Testis (tissue), 2 donors: ENCODE results near the gene CAPN12.

Experiments used
- CTCF ChIP-seq, 3 experiments: fragments of 450-650 bp in 2 of 3; fragments of 200-600 bp in 1 of 3; sonication (generic) in 1 of 3; IDR thresholded peaks; one replicate each; pipeline ENCODE4 v1.5.1; 2016 to 2019; ENCODE audit warnings: antibody characterized with exemption in 3 of 3, mild to moderate bottlenecking in 2 of 3, moderate library complexity in 1 of 3
- POLR2A ChIP-seq: fragments of 450-650 bp; IDR thresholded peaks from one replicate; pipeline ENCODE4 v1.6.1; 2017; ENCODE audit warnings: antibody characterized with exemption, mild to moderate bottlenecking, moderate library complexity

GRCh38 chr19:38704488-38705026 is 39.7 kb downstream of the CAPN12 start:
- TF ChIP-seq CTCF (IDR thresholded peaks at IDR 0.05) (no peak), POLR2A (no peak)
